HepG2 (cell line): ENCODE data around the gene NLRC5. TPM values are rescaled to one million over a fixed set of nuclear protein-coding genes. Genes with fewer than 3 reads are reported as not detected.

Experiments
- KMT2A ChIP-seq: sonication (generic); formaldehyde crosslinking; IDR thresholded peaks from 2 replicates; pipeline ENCODE4 v1.4.0; 2020; ENCODE audit warnings: missing genetic modification reagents
- MTF1 ChIP-seq: sonication (generic); formaldehyde crosslinking; IDR thresholded peaks from 2 replicates; pipeline ENCODE4 v1.5.0; 2020; ENCODE audit warnings: missing genetic modification reagents
- SCMH1 ChIP-seq: sonication (generic); formaldehyde crosslinking; IDR thresholded peaks from 2 replicates; pipeline ENCODE4 v1.9.0; 2021; ENCODE audit warnings: missing genetic modification reagents, mild to moderate bottlenecking, borderline replicate concordance
- ZEB1 ChIP-seq: IDR thresholded peaks from 2 replicates; pipeline ENCODE4 v1.6.1; 2012; ENCODE audit warnings: mild to moderate bottlenecking, low read depth, inconsistent platforms; ENCODE audit not compliant: insufficient replicate concordance
- ZNF10 ChIP-seq: sonication (generic); formaldehyde crosslinking; IDR thresholded peaks from 2 replicates; pipeline ENCODE4 v1.4.0; 2020; ENCODE audit warnings: mild to moderate bottlenecking, low read depth, missing genetic modification reagents, borderline replicate concordance
- ZNF317 ChIP-seq: sonication (generic); formaldehyde crosslinking; IDR thresholded peaks from 2 replicates; pipeline ENCODE4 v1.5.0; 2020; ENCODE audit warnings: mild to moderate bottlenecking, missing genetic modification reagents
- polyA plus RNA-seq, 8 experiments: library from polyadenylated mRNA; depleted of rRNA in 3 of 8; stranded (reverse) in 7 of 8; unstranded in 1 of 8; fragments of >200 nt; fragmentation: Illumina TruSeq in 4 of 8; extraction: Trizol in 4 of 8; gene quantifications; 2 replicates each; pipeline versions ENCODE4 v1.2.1 to v1.2.3, GENCODE V29; 2011 to 2016; ENCODE audit warnings: low read depth in 4 of 8, missing spikeins in 1 of 8, mixed read lengths in 1 of 8; ENCODE audit not compliant: insufficient read depth in 1 of 8
- total RNA-seq, 5 experiments: library from RNA; depleted of rRNA; stranded (reverse); fragments of >200 nt; fragmentation: Illumina TruSeq; extraction: Trizol; gene quantifications; 2 replicates each; pipeline ENCODE4 v1.2.3, GENCODE V29; 2016; ENCODE audit warnings: low read depth in 1 of 5
- TF ChIP-seq, protein P1 (sequence below), 2 experiments: IDR thresholded peaks; 2 replicates each; pipeline ENCODE4 v1.6.1; 2011 to 2012; ENCODE audit warnings: low read length in 2 of 2, borderline replicate concordance in 1 of 2, low read depth in 1 of 2, mild to moderate bottlenecking in 1 of 2, moderate library complexity in 1 of 2
- TF ChIP-seq, protein P2 (sequence below), 2 experiments: sonication (generic) in 1 of 2; formaldehyde crosslinking in 1 of 2; IDR thresholded peaks; 2 replicates each; pipeline versions ENCODE4 v1.5.1 to v1.6.1; 2011 to 2020; ENCODE audit warnings: borderline replicate concordance in 1 of 2, low read depth in 1 of 2, low read length in 1 of 2, mild to moderate bottlenecking in 1 of 2, missing genetic modification reagents in 1 of 2, moderate library complexity in 1 of 2
- TF ChIP-seq, protein P3 (sequence below): sonication (generic); formaldehyde crosslinking; IDR thresholded peaks from 2 replicates; pipeline ENCODE4 v1.4.0; 2020; ENCODE audit warnings: mild to moderate bottlenecking, missing genetic modification reagents
- TF ChIP-seq, protein P4 (sequence below): sonication (generic); formaldehyde crosslinking; IDR thresholded peaks from 2 replicates; pipeline ENCODE4 v1.4.0; 2020; ENCODE audit warnings: missing genetic modification reagents, borderline replicate concordance
- TF ChIP-seq, protein P5 (sequence below): sonication (generic); formaldehyde crosslinking; IDR thresholded peaks from 2 replicates; pipeline ENCODE4 v1.4.0; 2020; ENCODE audit warnings: low read depth, missing genetic modification reagents
- TF ChIP-seq, protein P6 (sequence below): sonication (generic); formaldehyde crosslinking; IDR thresholded peaks from 2 replicates; pipeline ENCODE4 v1.4.0; 2020; ENCODE audit warnings: missing genetic modification reagents

NLRC5 gene
- total and polyA plus RNA-seq, 2 of the 13 experiments (the other 11 are each of a cell fraction or from before 2014, with no cell fraction given): 6.3 to 12.7 TPM

DNA sequence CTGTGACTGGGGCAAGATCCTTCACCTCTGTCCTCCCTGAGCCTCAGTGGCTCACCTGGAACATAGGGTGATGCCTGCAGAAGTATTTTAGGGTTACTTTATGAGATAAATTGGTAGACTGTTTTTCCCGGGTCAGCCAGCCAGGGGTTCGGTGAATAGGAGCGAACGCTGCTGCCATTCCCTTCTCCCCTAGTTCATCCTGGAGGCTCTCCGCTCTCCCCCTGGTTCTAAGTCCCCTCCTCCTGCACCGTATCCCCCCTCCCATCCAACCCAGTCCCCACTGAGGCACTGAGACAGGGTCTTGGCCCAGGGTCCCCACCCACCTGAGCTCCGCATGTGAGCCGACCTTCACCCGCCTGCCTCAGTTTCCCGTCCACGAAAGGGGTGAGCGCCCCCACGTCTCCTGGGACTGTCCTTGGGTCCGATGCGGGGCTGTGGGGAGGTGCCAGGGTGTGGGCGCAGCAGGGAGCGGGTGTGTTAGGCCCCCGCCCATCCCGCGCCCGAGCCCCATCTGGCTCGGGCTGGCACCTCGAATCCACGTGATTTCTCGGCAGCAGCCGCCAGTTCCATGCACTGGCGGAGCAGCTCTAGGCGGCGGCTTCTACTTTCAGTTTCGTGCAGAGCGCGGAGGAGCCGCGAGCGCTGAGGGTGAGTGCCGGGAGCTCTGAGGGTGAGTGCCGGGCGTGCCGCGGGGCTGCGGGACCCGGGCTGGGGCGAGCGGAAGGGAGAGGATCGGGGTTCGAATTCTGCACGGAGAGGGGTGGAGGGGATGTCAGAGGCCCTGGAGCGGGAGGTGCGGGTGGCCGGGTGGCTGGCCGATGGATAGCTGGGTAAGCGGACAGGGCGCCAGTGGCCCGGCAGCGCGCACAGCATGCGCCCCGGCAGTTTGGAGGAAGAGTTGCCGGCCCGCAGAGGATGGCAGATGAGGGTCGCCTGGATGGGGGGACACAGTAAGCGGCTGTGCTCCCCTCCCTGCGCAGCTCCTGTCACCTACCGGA lies at the start of gene NLRC5 (continued):
- TF ChIP-seq, protein P1, sequence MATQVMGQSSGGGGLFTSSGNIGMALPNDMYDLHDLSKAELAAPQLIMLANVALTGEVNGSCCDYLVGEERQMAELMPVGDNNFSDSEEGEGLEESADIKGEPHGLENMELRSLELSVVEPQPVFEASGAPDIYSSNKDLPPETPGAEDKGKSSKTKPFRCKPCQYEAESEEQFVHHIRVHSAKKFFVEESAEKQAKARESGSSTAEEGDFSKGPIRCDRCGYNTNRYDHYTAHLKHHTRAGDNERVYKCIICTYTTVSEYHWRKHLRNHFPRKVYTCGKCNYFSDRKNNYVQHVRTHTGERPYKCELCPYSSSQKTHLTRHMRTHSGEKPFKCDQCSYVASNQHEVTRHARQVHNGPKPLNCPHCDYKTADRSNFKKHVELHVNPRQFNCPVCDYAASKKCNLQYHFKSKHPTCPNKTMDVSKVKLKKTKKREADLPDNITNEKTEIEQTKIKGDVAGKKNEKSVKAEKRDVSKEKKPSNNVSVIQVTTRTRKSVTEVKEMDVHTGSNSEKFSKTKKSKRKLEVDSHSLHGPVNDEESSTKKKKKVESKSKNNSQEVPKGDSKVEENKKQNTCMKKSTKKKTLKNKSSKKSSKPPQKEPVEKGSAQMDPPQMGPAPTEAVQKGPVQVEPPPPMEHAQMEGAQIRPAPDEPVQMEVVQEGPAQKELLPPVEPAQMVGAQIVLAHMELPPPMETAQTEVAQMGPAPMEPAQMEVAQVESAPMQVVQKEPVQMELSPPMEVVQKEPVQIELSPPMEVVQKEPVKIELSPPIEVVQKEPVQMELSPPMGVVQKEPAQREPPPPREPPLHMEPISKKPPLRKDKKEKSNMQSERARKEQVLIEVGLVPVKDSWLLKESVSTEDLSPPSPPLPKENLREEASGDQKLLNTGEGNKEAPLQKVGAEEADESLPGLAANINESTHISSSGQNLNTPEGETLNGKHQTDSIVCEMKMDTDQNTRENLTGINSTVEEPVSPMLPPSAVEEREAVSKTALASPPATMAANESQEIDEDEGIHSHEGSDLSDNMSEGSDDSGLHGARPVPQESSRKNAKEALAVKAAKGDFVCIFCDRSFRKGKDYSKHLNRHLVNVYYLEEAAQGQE (IDR thresholded peaks at IDR 0.05; ENCODE audit: borderline replicate concordance in 1 of 2, low read depth in 1 of 2, low read length in 2 of 2): no peak
- TF ChIP-seq, protein P2, sequence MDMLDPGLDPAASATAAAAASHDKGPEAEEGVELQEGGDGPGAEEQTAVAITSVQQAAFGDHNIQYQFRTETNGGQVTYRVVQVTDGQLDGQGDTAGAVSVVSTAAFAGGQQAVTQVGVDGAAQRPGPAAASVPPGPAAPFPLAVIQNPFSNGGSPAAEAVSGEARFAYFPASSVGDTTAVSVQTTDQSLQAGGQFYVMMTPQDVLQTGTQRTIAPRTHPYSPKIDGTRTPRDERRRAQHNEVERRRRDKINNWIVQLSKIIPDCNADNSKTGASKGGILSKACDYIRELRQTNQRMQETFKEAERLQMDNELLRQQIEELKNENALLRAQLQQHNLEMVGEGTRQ (IDR thresholded peaks at IDR 0.05; ENCODE audit: low read depth, low read length): no peak
- TF ChIP-seq, protein P2 (CRISPR knock-in tag; IDR thresholded peaks at IDR 0.05; ENCODE audit: borderline replicate concordance): peak; percentile 55; the same call in 1 of the 2 replicates
- TF ChIP-seq, protein P3, sequence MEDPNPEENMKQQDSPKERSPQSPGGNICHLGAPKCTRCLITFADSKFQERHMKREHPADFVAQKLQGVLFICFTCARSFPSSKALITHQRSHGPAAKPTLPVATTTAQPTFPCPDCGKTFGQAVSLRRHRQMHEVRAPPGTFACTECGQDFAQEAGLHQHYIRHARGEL (CRISPR knock-in tag): no peak
- no peak for TF ChIP-seq ZEB1
- peak; percentile 98 for TF ChIP-seq KMT2A (CRISPR knock-in tag)
- TF ChIP-seq, protein P4, sequence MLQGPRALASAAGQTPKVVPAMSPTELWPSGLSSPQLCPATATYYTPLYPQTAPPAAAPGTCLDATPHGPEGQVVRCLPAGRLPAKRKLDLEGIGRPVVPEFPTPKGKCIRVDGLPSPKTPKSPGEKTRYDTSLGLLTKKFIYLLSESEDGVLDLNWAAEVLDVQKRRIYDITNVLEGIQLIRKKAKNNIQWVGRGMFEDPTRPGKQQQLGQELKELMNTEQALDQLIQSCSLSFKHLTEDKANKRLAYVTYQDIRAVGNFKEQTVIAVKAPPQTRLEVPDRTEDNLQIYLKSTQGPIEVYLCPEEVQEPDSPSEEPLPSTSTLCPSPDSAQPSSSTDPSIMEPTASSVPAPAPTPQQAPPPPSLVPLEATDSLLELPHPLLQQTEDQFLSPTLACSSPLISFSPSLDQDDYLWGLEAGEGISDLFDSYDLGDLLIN (CRISPR knock-in tag): peak; percentile 36; the same call in 1 of the 2 replicates
- TF ChIP-seq, protein P5, sequence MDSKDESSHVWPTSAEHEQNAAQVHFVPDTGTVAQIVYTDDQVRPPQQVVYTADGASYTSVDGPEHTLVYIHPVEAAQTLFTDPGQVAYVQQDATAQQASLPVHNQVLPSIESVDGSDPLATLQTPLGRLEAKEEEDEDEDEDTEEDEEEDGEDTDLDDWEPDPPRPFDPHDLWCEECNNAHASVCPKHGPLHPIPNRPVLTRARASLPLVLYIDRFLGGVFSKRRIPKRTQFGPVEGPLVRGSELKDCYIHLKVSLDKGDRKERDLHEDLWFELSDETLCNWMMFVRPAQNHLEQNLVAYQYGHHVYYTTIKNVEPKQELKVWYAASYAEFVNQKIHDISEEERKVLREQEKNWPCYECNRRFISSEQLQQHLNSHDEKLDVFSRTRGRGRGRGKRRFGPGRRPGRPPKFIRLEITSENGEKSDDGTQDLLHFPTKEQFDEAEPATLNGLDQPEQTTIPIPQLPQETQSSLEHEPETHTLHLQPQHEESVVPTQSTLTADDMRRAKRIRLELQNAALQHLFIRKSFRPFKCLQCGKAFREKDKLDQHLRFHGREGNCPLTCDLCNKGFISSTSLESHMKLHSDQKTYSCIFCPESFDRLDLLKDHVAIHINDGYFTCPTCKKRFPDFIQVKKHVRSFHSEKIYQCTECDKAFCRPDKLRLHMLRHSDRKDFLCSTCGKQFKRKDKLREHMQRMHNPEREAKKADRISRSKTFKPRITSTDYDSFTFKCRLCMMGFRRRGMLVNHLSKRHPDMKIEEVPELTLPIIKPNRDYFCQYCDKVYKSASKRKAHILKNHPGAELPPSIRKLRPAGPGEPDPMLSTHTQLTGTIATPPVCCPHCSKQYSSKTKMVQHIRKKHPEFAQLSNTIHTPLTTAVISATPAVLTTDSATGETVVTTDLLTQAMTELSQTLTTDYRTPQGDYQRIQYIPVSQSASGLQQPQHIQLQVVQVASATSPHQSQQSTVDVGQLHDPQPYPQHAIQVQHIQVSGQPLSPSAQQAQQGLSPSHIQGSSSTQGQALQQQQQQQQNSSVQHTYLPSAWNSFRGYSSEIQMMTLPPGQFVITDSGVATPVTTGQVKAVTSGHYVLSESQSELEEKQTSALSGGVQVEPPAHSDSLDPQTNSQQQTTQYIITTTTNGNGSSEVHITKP (CRISPR knock-in tag): 0 out of 2 replicates have a peak, but pooled peaks have one; percentile 51
- TF ChIP-seq ZNF317 (CRISPR knock-in tag): no peak
- TF ChIP-seq, protein P6, sequence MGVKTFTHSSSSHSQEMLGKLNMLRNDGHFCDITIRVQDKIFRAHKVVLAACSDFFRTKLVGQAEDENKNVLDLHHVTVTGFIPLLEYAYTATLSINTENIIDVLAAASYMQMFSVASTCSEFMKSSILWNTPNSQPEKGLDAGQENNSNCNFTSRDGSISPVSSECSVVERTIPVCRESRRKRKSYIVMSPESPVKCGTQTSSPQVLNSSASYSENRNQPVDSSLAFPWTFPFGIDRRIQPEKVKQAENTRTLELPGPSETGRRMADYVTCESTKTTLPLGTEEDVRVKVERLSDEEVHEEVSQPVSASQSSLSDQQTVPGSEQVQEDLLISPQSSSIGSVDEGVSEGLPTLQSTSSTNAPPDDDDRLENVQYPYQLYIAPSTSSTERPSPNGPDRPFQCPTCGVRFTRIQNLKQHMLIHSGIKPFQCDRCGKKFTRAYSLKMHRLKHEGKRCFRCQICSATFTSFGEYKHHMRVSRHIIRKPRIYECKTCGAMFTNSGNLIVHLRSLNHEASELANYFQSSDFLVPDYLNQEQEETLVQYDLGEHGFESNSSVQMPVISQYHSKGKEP (CRISPR knock-in tag): no peak
- TF ChIP-seq ZNF10 (CRISPR knock-in tag): no peak
- peak; percentile 38; the same call in 1 of the 2 replicates for TF ChIP-seq SCMH1 (CRISPR knock-in tag)
- no peak for TF ChIP-seq MTF1
